Adrenal gland (tissue), 5 donors: Measurements from ENCODE around the gene MAS1L.

Experiments used
- CTCF ChIP-seq, 6 experiments: fragments of 450-650 bp in 4 of 6; fragments of 200-600 bp in 2 of 6; sonication (generic) in 1 of 6; IDR thresholded peaks; 1 replicate in 5 of 6; 2 replicates in 1 of 6; pipeline versions ENCODE4 v1.5.1 to v1.8.0; 2016 to 2021; ENCODE audit warnings: antibody characterized with exemption in 6 of 6, mild to moderate bottlenecking in 2 of 6, moderate library complexity in 1 of 6
- POLR2A ChIP-seq, 2 donors: fragments of 450-650 bp; IDR thresholded peaks; one replicate each; pipeline ENCODE4 v1.6.1; 2017; ENCODE audit warnings: antibody characterized with exemption in 2 of 2, mild to moderate bottlenecking in 2 of 2, moderate library complexity in 1 of 2
- donor health status: DM: no; HTN: no; CAD: no.

DNA sequence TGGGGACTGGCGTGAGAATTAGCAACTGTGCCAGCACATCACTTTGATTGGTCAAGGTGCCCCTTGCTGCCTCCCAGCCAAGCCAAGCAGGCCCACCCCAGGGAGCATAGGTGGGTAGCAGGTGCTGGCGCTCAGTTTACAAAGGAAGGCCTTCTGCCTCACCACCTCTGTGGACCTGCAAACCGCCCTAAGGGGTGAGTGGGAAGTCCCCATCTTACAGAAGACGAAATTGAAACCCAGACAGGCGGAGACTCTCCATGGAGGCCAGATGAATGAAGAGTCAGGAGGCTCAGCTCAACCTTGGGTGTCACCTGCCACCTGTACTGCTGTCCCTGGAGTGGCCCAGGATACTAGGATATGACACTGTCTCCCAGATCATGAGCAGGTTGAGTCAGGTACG lies 21.5 kb upstream of the MAS1L start:
- TF ChIP-seq POLR2A (IDR thresholded peaks at IDR 0.05): no peak
- no peak for TF ChIP-seq CTCF (IDR thresholded peaks at IDR 0.05)
